Measurements from ENCODE around the gene PGA4.
"Not testable (repeated sequence)": the region's sequence is repeated elsewhere in the genome, so short reads cannot be mapped to it uniquely, and the experiment has no call there.

Gene PGA4

DNA sequence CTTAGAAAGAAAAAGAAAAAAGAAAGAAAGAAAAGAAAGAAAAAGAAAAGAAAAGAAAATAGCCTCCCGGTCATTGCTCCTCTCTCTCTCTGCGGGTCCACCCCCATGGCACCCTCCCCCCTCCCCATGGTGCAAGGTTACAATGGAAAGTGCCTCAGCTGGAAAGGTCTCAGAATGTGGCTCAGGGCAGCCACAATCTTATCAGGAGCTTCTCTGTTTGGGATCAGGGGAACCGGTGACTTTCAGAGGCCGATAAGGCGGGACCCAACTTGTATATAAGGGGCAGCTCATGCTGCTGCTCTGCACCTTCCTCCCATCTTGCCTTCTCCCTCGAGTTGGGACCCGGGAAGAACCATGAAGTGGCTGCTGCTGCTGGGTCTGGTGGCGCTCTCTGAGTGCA, at the start of gene PGA4:
TSS of gene PGA4 (plus strand) at position 301 of the 400 bp plus-strand sequence. CDS start at position 355, 54 bp downstream.
- not testable (repeated sequence) for H3K27me3 Mint-ChIP-seq; H3K4me1 Mint-ChIP-seq (ENCODE audit: low read depth); H3K36me3 Mint-ChIP-seq (ENCODE audit: low read depth); H3K4me3 Mint-ChIP-seq; H3K27ac Mint-ChIP-seq; H3K9me3 Mint-ChIP-seq; DNase-seq

DNA sequence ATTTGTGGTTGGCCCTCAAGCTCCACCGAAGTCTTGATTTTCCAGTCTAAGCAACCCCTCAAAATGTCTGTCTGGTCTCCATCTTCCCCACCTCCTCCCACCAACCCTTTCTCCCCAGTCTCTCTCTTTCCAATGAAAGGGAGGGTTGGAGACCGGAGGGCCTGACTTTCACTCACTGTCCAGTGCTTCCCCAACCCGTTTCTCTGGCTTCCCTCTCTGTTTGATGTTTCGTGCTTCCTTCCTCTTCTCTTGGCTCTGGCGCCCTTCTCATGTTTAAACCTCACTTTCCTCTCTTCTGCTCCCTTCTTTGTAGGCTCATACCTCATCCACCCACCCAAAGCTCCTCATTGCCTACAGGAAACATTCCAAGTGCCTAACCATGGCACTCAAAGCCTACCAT, 49.8 kb upstream of the PGA4 start:
- H3K4me1 Mint-ChIP-seq (ENCODE audit: low read depth) = peaks cover 28% of the 10 kb centered on the region
- no peaks in the 10 kb centered on the region for H3K36me3 Mint-ChIP-seq (ENCODE audit: low read depth)
- H3K27me3 Mint-ChIP-seq = no peaks in the 10 kb centered on the region
- H3K27ac Mint-ChIP-seq = no peak overlapping the region
- no peaks in the 10 kb centered on the region for H3K9me3 Mint-ChIP-seq
- DNase-seq = no peak
- no peak overlapping the region for H3K4me3 Mint-ChIP-seq

GRCh38 chr11:61172888-61173287, 49.3 kb upstream of the PGA4 start:
- no peak overlapping the region for H3K27ac Mint-ChIP-seq
- no peak for DNase-seq

DNA sequence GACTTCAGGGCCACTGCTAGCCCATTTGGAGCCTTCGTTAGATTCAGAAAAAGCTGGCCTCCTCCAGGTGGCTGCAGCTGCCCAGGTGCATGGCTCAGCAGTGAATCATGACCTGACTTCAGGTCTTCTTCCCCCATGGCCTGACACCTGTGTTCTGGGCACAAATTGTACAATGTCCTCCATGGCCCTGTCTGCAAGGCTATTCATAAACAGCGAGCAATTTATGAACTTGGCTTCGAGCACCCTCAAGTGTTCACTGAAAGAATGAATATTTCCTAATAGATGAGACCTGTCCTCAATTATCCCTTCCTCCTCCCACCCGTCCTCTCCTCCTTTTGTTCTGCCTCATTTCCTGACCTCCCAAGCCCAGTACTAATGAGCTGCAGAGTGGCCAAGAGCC, 48.7 kb upstream of the PGA4 start:
- Mint-ChIP-seq H3K4me3 (no peak overlapping the region), H3K27me3 (no peaks in the 10 kb centered on the region), H3K36me3 (ENCODE audit: low read depth) (no peaks in the 10 kb centered on the region), H3K4me1 (ENCODE audit: low read depth) (peaks cover 18% of the 10 kb centered on the region), H3K9me3 (no peaks in the 10 kb centered on the region), H3K27ac (no peak overlapping the region)
- no peak for DNase-seq

More at GRCh38 chr11:61172888-61173287, 49.3 kb upstream of the PGA4 start:
- Mint-ChIP-seq H3K36me3 (ENCODE audit: low read depth) (no peaks in the 10 kb centered on the region), H3K4me1 (ENCODE audit: low read depth) (peaks cover 23% of the 10 kb centered on the region), H3K27me3 (no peaks in the 10 kb centered on the region), H3K4me3 (no peak overlapping the region), H3K9me3 (no peaks in the 10 kb centered on the region)

DNA sequence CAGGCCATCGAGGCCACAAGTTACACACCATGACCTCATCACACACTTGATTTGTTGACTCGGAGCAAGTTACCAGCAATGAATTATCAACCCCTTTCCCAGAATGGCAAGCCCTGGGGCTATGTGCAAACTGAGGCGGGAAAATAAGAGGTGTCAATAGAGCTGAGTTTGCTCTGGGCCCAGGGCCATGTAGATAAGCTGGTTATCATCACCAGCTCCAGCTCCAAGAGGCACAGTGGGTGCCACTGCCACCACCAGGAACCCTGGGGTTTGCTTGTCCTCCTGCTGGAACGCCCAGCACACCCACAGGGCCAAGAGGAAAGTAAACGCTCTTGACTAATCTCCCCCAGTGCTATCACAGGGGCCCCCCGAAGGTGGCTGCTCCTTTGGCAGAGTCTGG, 47.9 kb upstream of the PGA4 start:
- no peaks in the 10 kb centered on the region for H3K9me3 Mint-ChIP-seq
- no peak for DNase-seq
- H3K4me3 Mint-ChIP-seq = no peak overlapping the region
- H3K27me3 Mint-ChIP-seq = no peaks in the 10 kb centered on the region
- no peak overlapping the region for H3K27ac Mint-ChIP-seq
- H3K4me1 Mint-ChIP-seq (ENCODE audit: low read depth) = peaks cover 13% of the 10 kb centered on the region
- H3K36me3 Mint-ChIP-seq (ENCODE audit: low read depth) = no peaks in the 10 kb centered on the region

DNA sequence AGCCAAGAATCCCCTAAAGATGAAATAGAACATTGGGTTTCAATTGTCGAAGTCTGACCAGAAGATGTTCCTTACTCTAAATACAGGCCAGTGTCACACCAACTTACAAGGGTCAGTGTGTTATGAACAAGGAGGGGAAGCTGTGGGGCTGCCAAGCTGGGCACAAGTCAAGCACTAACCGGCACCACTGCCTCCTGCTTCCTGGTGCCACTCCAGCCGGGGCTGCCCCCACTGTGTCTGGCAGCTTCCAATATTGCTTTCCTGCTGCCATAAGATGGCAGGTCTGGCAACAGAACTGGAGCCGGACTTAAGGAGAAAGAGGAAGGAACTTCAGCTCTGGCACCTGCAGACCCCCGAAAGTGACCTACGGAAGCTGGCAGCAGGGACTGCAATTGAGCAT, 47.2 kb upstream of the PGA4 start:
- H3K36me3 Mint-ChIP-seq (ENCODE audit: low read depth) = no peaks in the 10 kb centered on the region
- H3K4me3 Mint-ChIP-seq = no peak overlapping the region
- H3K4me1 Mint-ChIP-seq (ENCODE audit: low read depth) = peaks cover 13% of the 10 kb centered on the region
- no peaks in the 10 kb centered on the region for H3K9me3 Mint-ChIP-seq
- DNase-seq = no peak
- H3K27me3 Mint-ChIP-seq = no peaks in the 10 kb centered on the region
- no peak overlapping the region for H3K27ac Mint-ChIP-seq

GRCh38 chr11:61176446-61176845, 45.7 kb upstream of the PGA4 start:
- Mint-ChIP-seq H3K36me3 (ENCODE audit: low read depth) (no peaks in the 10 kb centered on the region), H3K4me1 (ENCODE audit: low read depth) (peaks cover 13% of the 10 kb centered on the region), H3K27ac (no peak overlapping the region), H3K27me3 (no peaks in the 10 kb centered on the region), H3K4me3 (no peak overlapping the region), H3K9me3 (no peaks in the 10 kb centered on the region)
- no peak for DNase-seq

DNA sequence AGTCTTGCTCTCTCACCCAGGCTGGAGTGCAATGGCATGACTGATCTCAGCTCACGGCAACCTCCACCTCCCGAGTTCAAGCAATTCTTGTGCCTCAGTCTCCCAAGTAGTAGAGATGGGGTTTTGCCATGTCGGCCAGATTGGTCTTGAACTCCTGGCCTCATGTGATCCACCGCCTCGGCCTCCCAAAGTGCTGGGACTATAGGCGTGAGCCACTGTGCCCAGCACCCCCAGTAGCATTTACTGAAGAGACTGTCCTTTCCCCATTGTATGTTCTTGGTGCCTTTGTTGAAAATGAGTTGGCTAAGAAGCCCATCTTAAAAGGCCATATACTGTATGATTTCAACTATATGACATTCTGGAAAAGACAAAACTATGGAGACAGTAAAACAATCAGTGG, 41.9 kb upstream of the PGA4 start:
- H3K4me3 Mint-ChIP-seq; H3K27ac Mint-ChIP-seq; H3K4me1 Mint-ChIP-seq (ENCODE audit: low read depth); H3K27me3 Mint-ChIP-seq; H3K36me3 Mint-ChIP-seq (ENCODE audit: low read depth); H3K9me3 Mint-ChIP-seq; DNase-seq: not testable (repeated sequence)

GRCh38 chr11:61181489-61181888, 40.7 kb upstream of the PGA4 start:
- H3K9me3 Mint-ChIP-seq = no peaks in the 10 kb centered on the region
- H3K4me1 Mint-ChIP-seq (ENCODE audit: low read depth) = no peaks in the 10 kb centered on the region

GRCh38 chr11:61183645-61184044, 38.5 kb upstream of the PGA4 start:
- Mint-ChIP-seq H3K27ac (no peak overlapping the region), H3K36me3 (ENCODE audit: low read depth) (no peaks in the 10 kb centered on the region), H3K9me3 (no peaks in the 10 kb centered on the region), H3K27me3 (no peaks in the 10 kb centered on the region), H3K4me1 (ENCODE audit: low read depth) (peaks cover 3% of the 10 kb centered on the region), H3K4me3 (no peak overlapping the region)
- DNase-seq = no peak

More at GRCh38 chr11:61181489-61181888, 40.7 kb upstream of the PGA4 start:
- Mint-ChIP-seq H3K4me3 (no peak overlapping the region), H3K36me3 (ENCODE audit: low read depth) (no peaks in the 10 kb centered on the region), H3K27me3 (no peaks in the 10 kb centered on the region), H3K27ac (no peak overlapping the region)
- DNase-seq = no peak

GRCh38 chr11:61186504-61186903, 35.6 kb upstream of the PGA4 start:
- no peaks in the 10 kb centered on the region for H3K9me3 Mint-ChIP-seq
- H3K27me3 Mint-ChIP-seq = no peaks in the 10 kb centered on the region
- H3K4me3 Mint-ChIP-seq = no peak overlapping the region
- no peaks in the 10 kb centered on the region for H3K36me3 Mint-ChIP-seq (ENCODE audit: low read depth)
- peaks cover 3% of the 10 kb centered on the region for H3K4me1 Mint-ChIP-seq (ENCODE audit: low read depth)
- H3K27ac Mint-ChIP-seq = no peak overlapping the region
- DNase-seq = no peak

- DNase-seq = peak; percentile 83
- Mint-ChIP-seq H3K27me3 (no peaks in the 10 kb centered on the region), H3K36me3 (ENCODE audit: low read depth) (no peaks in the 10 kb centered on the region), H3K4me1 (ENCODE audit: low read depth) (peaks cover 3% of the 10 kb centered on the region), H3K4me3 (no peak overlapping the region), H3K9me3 (no peaks in the 10 kb centered on the region), H3K27ac (no peak overlapping the region)
These were observed 34.5 kb upstream of the PGA4 start for GRCh38 chr11:61187505-61188130.

GRCh38 chr11:61189933-61190332, 32.2 kb upstream of the PGA4 start:
- no peak for DNase-seq
- Mint-ChIP-seq H3K4me3 (no peak overlapping the region), H3K36me3 (ENCODE audit: low read depth) (no peaks in the 10 kb centered on the region), H3K9me3 (no peaks in the 10 kb centered on the region), H3K27me3 (peaks cover 5% of the 10 kb centered on the region), H3K27ac (no peak overlapping the region), H3K4me1 (ENCODE audit: low read depth) (peaks cover 3% of the 10 kb centered on the region)

GRCh38 chr11:61193596-61193995, 28.6 kb upstream of the PGA4 start:
- Mint-ChIP-seq H3K4me3 (no peak overlapping the region), H3K36me3 (ENCODE audit: low read depth) (no peaks in the 10 kb centered on the region), H3K27me3 (peaks cover 10% of the 10 kb centered on the region), H3K27ac (no peak overlapping the region), H3K9me3 (no peaks in the 10 kb centered on the region), H3K4me1 (ENCODE audit: low read depth) (no peaks in the 10 kb centered on the region)
- DNase-seq = no peak

DNA sequence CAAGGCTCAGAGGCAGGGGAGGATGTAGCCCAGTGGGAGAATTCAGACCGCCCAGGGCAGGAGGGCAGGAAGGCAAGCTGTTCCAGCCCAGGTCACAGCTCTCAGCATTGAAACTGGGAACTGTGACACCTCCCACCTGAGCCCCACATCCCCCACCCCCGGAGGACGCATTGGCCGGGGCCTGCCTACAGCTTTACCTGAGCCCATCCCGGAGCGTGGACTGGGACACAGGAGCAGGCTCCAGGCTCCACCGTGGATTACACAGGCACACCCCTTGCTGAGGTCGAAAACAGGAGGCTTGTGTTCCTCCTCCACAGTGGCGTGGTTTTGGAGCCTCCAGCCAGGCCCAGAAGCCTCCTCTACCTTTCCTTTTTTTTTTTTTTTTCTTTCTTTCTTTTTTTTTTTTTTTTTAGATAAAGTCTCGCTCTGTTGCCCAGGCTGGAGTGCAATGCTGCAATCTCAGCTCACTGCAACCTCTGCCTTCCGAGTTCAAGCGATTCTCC, 27.9 kb upstream of the PGA4 start:
- Mint-ChIP-seq H3K27ac (no peak overlapping the region), H3K4me1 (ENCODE audit: low read depth) (no peaks in the 10 kb centered on the region), H3K9me3 (no peaks in the 10 kb centered on the region), H3K4me3 (no peak overlapping the region), H3K27me3 (peaks cover 10% of the 10 kb centered on the region), H3K36me3 (ENCODE audit: low read depth) (no peaks in the 10 kb centered on the region)
- DNase-seq = no peak

Data from activated T-cell treated with anti-CD3 and anti-CD28 coated beads, Interleukin-2, amount 50 U/mL, for 24 hours (primary cell).